Measurements from ENCODE around the gene SMG6.
A peak's percentile ranks its signal among the peaks of the same experiment; 100 is the strongest.

The SMG6 gene

GRCh38 chr17:2034806-2035540 lies 268.6 kb downstream of the SMG6 start:
- H3K4me3 ChIP-seq (ENCODE audit: low read depth, low read length) = no peak overlapping the region

GRCh38 chr17:2034157-2034556 lies 269.4 kb downstream of the SMG6 start:
- no peak overlapping the region for H3K4me3 ChIP-seq (ENCODE audit: low read depth, low read length)

- no peak overlapping the region for H3K4me3 ChIP-seq (ENCODE audit: low read depth, low read length)
Measured at GRCh38 chr17:2033153-2033552, 270.4 kb downstream of the SMG6 start.

- peak overlapping the region; percentile 90 for H3K4me3 ChIP-seq (ENCODE audit: low read depth, low read length)
Measured at GRCh38 chr17:2030779-2031163, 272.8 kb downstream of the SMG6 start.

- peak within 1 kb of the TSS; percentile 90 for H3K4me3 ChIP-seq (ENCODE audit: low read depth, low read length)
Measured at GRCh38 chr17:2029911-2030778, 273.4 kb downstream of the SMG6 start, which contains the start of gene DPH1. Gene DPH1 (plus strand): TSS chr17:2030153. CDS start chr17:2030170, 17 bp downstream.

- H3K4me3 ChIP-seq (ENCODE audit: low read depth, low read length) = no peak overlapping the region
Measured at GRCh38 chr17:2028737-2029136, 274.8 kb downstream of the SMG6 start.

GRCh38 chr17:2028234-2028614 lies 275.4 kb downstream of the SMG6 start:
- no peak overlapping the region for H3K4me3 ChIP-seq (ENCODE audit: low read depth, low read length)

GRCh38 chr17:2027528-2028233 lies 275.9 kb downstream of the SMG6 start:
- H3K4me3 ChIP-seq (ENCODE audit: low read depth, low read length) = no peak overlapping the region

GRCh38 chr17:2025622-2026309 lies 277.8 kb downstream of the SMG6 start:
- no peak overlapping the region for H3K4me3 ChIP-seq (ENCODE audit: low read depth, low read length)

GRCh38 chr17:2025220-2025621 lies 278.4 kb downstream of the SMG6 start, which contains the start of gene RTN4RL1:
Gene RTN4RL1 (minus strand): TSS chr17:2025334. CDS start chr17:2024865, 469 bp downstream.
- H3K4me3 ChIP-seq (ENCODE audit: low read depth, low read length) = peak within 1 kb of the TSS; percentile 13

- H3K4me3 ChIP-seq (ENCODE audit: low read depth, low read length) = peak overlapping the region; percentile 8
Measured at GRCh38 chr17:2024572-2025219, 278.9 kb downstream of the SMG6 start.

GRCh38 chr17:2023692-2024571 lies 279.7 kb downstream of the SMG6 start:
- H3K4me3 ChIP-seq (ENCODE audit: low read depth, low read length) = peak overlapping the region; percentile 13

GRCh38 chr17:2023256-2023655 lies 280.3 kb downstream of the SMG6 start:
- no peak overlapping the region for H3K4me3 ChIP-seq (ENCODE audit: low read depth, low read length)

GRCh38 chr17:2022647-2023240 lies 280.8 kb downstream of the SMG6 start:
- no peak overlapping the region for H3K4me3 ChIP-seq (ENCODE audit: low read depth, low read length)

GRCh38 chr17:2020721-2021120 lies 282.9 kb downstream of the SMG6 start:
- no peak overlapping the region for H3K4me3 ChIP-seq (ENCODE audit: low read depth, low read length)

GRCh38 chr17:2019723-2020122 lies 283.9 kb downstream of the SMG6 start:
- H3K4me3 ChIP-seq (ENCODE audit: low read depth, low read length) = no peak overlapping the region

GRCh38 chr17:2018716-2019510 lies 284.7 kb downstream of the SMG6 start:
- H3K4me3 ChIP-seq (ENCODE audit: low read depth, low read length) = no peak overlapping the region
